SH-SY5Y (cell line): Measurements from ENCODE around the gene CSNK2A3.

Experiments
- GATA2 ChIP-seq: IDR thresholded peaks from 2 replicates; pipeline ENCODE4 v1.6.1; 2011; ENCODE audit warnings: mild to moderate bottlenecking, low read depth, low read length
- GATA3 ChIP-seq: IDR thresholded peaks from 2 replicates; pipeline ENCODE4 v1.6.1; 2011; ENCODE audit warnings: low read depth, mild to moderate bottlenecking, low read length, moderate library complexity

- TF ChIP-seq GATA2 (no peak), GATA3 (no peak)
Observed at GRCh38 chr11:11345099-11345498, 8.0 kb downstream of the CSNK2A3 start.
